NCI-H2081 treated with DMSO at 0.1 percent for 48 hours (cell line): ENCODE data around the gene VPS35L.

Experiments
- DNase-seq: peaks from one replicate; lab custom pipeline; 2025; lab: John Stamatoyannopoulos, UW

Gene VPS35L

GRCh38 chr16:19595043-19595767 is 39.7 kb downstream of the VPS35L start:
- no peak for DNase-seq

- no peak for DNase-seq
Measured at GRCh38 chr16:19598805-19599510, 43.5 kb downstream of the VPS35L start.

- DNase-seq: no peak
Measured at GRCh38 chr16:19599968-19600716, 44.6 kb downstream of the VPS35L start.

GRCh38 chr16:19601083-19601976 is 45.8 kb downstream of the VPS35L start:
- DNase-seq: peak; percentile 24

GRCh38 chr16:19604911-19605310 is 49.4 kb downstream of the VPS35L start:
- no peak for DNase-seq

- DNase-seq: no peak
Measured at GRCh38 chr16:19605701-19606100, 50.2 kb downstream of the VPS35L start.

- no peak for DNase-seq
Measured at GRCh38 chr16:19607616-19608280, 52.2 kb downstream of the VPS35L start.

GRCh38 chr16:19609359-19609758 is 53.9 kb downstream of the VPS35L start:
- no peak for DNase-seq

- DNase-seq: no peak
Measured at GRCh38 chr16:19610200-19610599, 54.7 kb downstream of the VPS35L start.

GRCh38 chr16:19613834-19614233 is 58.3 kb downstream of the VPS35L start:
- no peak for DNase-seq

GRCh38 chr16:19616241-19616640 is 60.7 kb downstream of the VPS35L start:
- no peak for DNase-seq

GRCh38 chr16:19618876-19619275 is 63.4 kb downstream of the VPS35L start:
- no peak for DNase-seq

GRCh38 chr16:19621445-19621844 is 65.9 kb downstream of the VPS35L start:
- no peak for DNase-seq

GRCh38 chr16:19625039-19625438 is 69.5 kb downstream of the VPS35L start:
- DNase-seq: no peak

GRCh38 chr16:19636436-19637267 is 81.1 kb downstream of the VPS35L start:
- no peak for DNase-seq

- DNase-seq: no peak
Measured at GRCh38 chr16:19639986-19640421, 84.5 kb downstream of the VPS35L start.

- no peak for DNase-seq
Measured at GRCh38 chr16:19642501-19642900, 87.0 kb downstream of the VPS35L start.

- no peak for DNase-seq
Measured at GRCh38 chr16:19644877-19645276, 89.4 kb downstream of the VPS35L start.

GRCh38 chr16:19645557-19645981 is 90.1 kb downstream of the VPS35L start:
- no peak for DNase-seq

- no peak for DNase-seq
Measured at GRCh38 chr16:19649980-19650379, 94.5 kb downstream of the VPS35L start.
